Activated T-helper 17 cell treated with anti-CD3 and anti-CD28 coated beads, Interleukin-2, amount 50 U/mL, for 72 hours (primary cell): ENCODE measurements around the gene PARPBP. TPM values are rescaled to one million over a fixed set of nuclear protein-coding genes. Genes with fewer than 3 reads are reported as not detected.
"Not testable (repeated sequence)": the region's sequence is repeated elsewhere in the genome, so short reads cannot be mapped to it uniquely, and the experiment has no call there.

Experiments used
- ATAC-seq: fragments of 150-1000 bp; cut with Tn5 transposase; replicated peaks from 2 replicates; pipeline ENCODE4 v1.10.0; 2021; ENCODE audit warnings: mild to moderate bottlenecking, moderate library complexity
- H3K27ac Mint-ChIP-seq: one replicate; pipeline ENCODE4 v1.8.0; 2022; ENCODE audit warnings: mixed read lengths
- H3K27me3 Mint-ChIP-seq: one replicate; pipeline ENCODE4 v1.8.0; 2022; ENCODE audit warnings: mixed read lengths
- H3K36me3 Mint-ChIP-seq: one replicate; pipeline ENCODE4 v1.8.0; 2022; ENCODE audit warnings: low read depth, mild to moderate bottlenecking, mixed read lengths
- H3K4me1 Mint-ChIP-seq: one replicate; pipeline ENCODE4 v1.8.0; 2022; ENCODE audit warnings: mixed read lengths
- H3K4me3 Mint-ChIP-seq: one replicate; pipeline ENCODE4 v1.8.0; 2022; ENCODE audit warnings: mild to moderate bottlenecking, mixed read lengths
- H3K9me3 Mint-ChIP-seq: one replicate; pipeline ENCODE4 v1.8.0; 2022; ENCODE audit warnings: mixed read lengths
- total RNA-seq, 2 donors: library from RNA; stranded (reverse); gene quantifications; one replicate each; pipeline ENCODE4 v1.2.3, GENCODE V29; 2022

Gene PARPBP
- total RNA-seq, 2 donors from 2014 or later = 23.7 to 35.2 TPM

DNA sequence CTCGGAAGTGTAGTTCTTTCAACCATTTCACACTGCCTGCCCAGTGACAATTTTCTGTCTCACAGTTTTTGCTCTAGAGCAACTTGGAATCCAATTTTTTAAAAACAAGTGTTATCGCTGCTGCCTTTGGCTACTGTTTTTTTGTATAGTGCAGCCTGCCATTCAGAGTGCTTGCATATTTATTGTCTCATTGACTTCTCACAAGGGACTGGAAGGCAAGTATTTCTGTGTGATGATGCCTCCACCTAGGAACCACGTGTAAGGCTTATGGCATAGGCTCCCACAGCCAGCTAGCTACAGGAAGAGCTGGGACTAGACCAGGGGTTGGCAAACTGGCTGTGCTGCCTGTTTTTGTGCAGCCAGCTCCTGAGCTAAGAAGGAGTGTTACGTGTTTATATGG lies 903 bp downstream of the PARPBP start:
- peaks cover 39% of the 10 kb centered on the region for H3K36me3 Mint-ChIP-seq
- peak overlapping the region; percentile 88 for H3K27ac Mint-ChIP-seq
- peak overlapping the region; percentile 91 for H3K4me3 Mint-ChIP-seq
- no peaks in the 10 kb centered on the region for H3K9me3 Mint-ChIP-seq
- ATAC-seq = no peak
- H3K4me1 Mint-ChIP-seq = peaks cover 9% of the 10 kb centered on the region
- H3K27me3 Mint-ChIP-seq = no peaks in the 10 kb centered on the region

DNA sequence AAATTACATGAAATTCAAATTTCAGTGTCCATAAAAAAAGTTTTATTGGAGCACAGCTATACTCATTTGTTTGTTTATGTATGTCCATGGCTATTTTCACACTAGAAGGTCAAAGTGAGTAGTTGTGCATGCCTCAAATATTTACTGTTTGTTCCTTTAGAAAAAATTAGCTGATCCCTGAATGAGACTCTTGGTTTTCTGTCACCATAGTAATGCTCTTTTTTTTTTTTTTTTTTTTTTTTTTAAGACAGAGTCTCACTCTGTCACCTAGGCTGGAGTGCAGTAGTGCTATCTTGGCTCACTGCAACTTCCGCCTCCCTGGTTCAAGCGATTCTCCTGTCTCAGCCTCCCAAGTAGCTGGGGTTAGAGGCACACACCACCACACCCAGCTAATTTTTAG lies 1.3 kb downstream of the PARPBP start:
- not testable (repeated sequence) for H3K9me3 Mint-ChIP-seq, H3K4me1 Mint-ChIP-seq, H3K27me3 Mint-ChIP-seq, ATAC-seq
- H3K4me3 Mint-ChIP-seq = peak overlapping the region; percentile 91
- H3K27ac Mint-ChIP-seq = peak overlapping the region; percentile 88
- H3K36me3 Mint-ChIP-seq = peaks cover 39% of the 10 kb centered on the region

DNA sequence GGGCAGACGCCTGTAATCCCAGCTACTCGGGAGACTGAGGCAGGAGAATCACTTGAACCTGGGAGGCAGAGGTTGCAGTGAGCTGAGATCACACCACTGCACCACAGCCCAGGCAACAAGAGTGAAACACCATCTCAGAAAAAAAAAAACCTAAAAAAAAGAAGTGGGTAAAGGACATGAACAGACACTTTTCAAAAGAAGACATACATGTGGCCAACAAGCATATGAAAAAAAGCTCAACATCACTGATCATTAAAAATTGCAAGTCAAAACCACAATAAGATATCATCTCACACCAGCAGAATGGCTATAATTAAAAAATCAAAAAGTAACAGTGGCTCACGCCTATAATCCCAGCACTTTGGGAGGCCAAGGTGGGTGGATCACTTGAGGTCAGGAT lies 10.7 kb downstream of the PARPBP start:
- H3K27me3 Mint-ChIP-seq, H3K4me3 Mint-ChIP-seq, H3K9me3 Mint-ChIP-seq, H3K27ac Mint-ChIP-seq, ATAC-seq, H3K4me1 Mint-ChIP-seq: not testable (repeated sequence)
- H3K36me3 Mint-ChIP-seq = peaks cover 13% of the 10 kb centered on the region

DNA sequence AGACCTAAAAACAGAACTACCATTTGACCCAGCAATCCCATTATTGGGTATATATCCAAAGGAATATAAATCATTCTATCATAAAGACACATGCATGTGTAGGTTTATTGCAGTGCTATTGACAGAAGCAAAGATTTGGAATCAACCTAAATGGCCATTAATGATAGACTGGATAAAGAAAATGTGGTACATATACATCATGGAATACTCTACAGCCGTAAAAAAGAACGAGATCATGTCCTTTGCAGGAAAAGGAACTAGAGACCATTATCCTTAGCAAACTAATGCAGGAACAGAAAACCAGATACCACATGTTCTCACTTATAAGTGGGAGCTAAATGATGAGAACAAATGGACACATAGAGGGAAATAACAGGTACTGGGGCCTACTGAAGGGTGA lies 11.5 kb downstream of the PARPBP start:
- H3K9me3 Mint-ChIP-seq, H3K36me3 Mint-ChIP-seq, H3K27ac Mint-ChIP-seq, ATAC-seq, H3K27me3 Mint-ChIP-seq, H3K4me3 Mint-ChIP-seq, H3K4me1 Mint-ChIP-seq: not testable (repeated sequence)

DNA sequence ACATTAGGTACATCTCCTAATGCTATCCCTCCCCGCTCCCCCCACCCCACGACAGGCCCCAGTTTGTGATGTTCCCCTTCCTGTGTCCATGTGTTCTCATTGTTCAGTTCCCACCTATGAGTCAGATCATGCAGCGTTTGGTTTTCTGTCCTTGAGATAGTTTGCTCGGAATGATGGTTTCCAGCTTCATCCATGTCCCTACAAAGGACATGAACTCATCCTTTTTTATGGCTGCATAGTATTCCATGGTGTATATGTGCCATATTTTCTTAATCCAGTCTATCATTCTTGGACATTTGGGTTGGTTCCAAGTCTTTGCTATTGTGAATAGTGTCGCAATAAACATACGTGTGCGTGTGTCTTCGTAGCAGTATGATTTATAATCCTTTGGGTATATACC lies 17.6 kb downstream of the PARPBP start:
- H3K4me1 Mint-ChIP-seq, H3K27me3 Mint-ChIP-seq, H3K27ac Mint-ChIP-seq, H3K9me3 Mint-ChIP-seq, ATAC-seq, H3K4me3 Mint-ChIP-seq, H3K36me3 Mint-ChIP-seq: not testable (repeated sequence)

DNA sequence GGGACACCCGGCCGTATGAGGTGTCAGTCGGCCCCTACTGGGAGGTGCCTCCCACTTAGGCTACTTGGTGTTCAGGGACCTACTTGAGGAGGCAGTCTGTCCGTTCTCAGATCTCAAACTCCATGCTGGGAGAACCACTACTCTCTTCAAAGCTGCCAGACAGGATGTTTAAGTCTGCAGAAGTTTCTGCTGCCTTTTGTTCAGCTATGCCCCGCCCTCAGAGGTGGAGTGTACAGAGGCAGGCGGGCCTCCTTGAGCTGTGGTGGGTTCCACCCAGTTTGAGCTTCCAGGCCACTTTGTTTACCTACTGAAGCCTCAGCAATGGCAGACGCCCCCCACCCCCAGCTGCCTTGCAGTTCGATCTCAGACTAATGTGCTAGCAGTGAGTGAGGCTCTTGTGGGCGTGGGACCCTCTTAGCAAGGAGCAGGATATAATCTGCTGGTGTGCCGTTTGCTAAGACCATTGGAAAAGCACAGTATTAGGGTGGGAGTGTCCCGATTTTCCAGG lies 22.9 kb downstream of the PARPBP start:
- not testable (repeated sequence) for ATAC-seq, H3K27me3 Mint-ChIP-seq, H3K4me3 Mint-ChIP-seq, H3K27ac Mint-ChIP-seq, H3K4me1 Mint-ChIP-seq, H3K9me3 Mint-ChIP-seq, H3K36me3 Mint-ChIP-seq

DNA sequence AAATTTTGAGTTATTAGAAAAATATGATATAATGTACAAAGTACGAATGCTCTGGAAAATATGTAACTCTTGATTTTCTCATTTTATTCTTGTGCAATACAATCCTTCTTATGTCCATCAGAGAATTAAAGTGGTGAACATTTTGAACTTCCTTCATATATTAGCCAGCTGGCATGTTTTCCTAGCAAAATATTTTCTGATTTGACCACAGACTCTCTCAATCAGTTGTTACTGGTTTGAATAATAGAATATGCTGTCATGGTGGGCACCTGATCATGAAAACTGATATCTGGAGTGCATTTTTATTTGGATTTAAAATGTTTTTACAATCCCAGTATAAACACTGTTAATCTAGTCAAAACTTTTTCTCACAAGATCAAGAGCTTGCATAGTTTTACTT lies 24.2 kb downstream of the PARPBP start:
- H3K4me3 Mint-ChIP-seq = no peak overlapping the region
- H3K4me1 Mint-ChIP-seq = no peaks in the 10 kb centered on the region
- H3K9me3 Mint-ChIP-seq = no peaks in the 10 kb centered on the region
- H3K27ac Mint-ChIP-seq = no peak overlapping the region
- ATAC-seq = no peak
- H3K36me3 Mint-ChIP-seq = no peaks in the 10 kb centered on the region
- H3K27me3 Mint-ChIP-seq = no peaks in the 10 kb centered on the region

DNA sequence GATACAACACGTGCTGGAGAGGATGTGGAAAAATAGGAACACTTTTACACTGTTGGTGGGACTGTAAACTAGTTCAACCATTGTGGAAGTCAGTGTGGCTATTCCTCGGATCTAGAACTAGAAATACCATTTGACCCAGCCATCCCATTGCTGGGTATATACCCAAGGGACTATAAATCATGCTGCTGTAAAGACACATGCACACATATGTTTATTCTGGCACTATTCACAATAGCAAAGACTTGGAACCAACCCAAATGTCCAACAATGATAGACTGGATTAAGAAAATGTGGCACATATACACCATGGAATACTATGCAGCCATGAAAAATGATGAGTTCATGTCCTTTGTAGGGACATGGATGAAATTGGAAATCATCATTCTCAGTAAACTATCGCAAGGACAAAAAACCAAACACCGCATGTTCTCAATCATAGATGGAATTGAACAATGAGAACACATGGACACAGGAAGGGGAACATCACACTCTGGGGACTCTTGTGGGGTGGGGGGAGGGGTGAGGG lies 27.1 kb downstream of the PARPBP start:
- H3K27me3 Mint-ChIP-seq, H3K9me3 Mint-ChIP-seq, H3K4me1 Mint-ChIP-seq, H3K27ac Mint-ChIP-seq, ATAC-seq, H3K4me3 Mint-ChIP-seq, H3K36me3 Mint-ChIP-seq: not testable (repeated sequence)

DNA sequence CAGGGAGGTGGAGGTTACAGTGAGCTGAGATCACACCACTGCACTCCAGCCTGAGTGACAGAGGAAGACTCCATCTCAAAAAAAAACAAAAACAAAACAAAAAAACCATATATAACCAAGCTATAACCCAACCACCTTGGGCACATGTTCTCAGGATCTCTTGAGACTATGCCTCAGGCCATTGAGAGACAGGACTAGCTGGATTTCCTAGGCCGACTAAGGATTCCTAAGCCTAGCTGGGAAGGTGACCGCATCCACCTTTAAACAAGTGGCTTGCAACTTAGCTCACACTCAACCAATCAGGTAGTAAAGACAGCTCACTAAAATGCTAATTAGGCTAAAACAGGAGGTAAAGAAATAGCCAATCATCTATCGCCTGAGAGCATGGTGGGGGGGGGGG lies 35.2 kb downstream of the PARPBP start:
- not testable (repeated sequence) for H3K27me3 Mint-ChIP-seq, H3K36me3 Mint-ChIP-seq, ATAC-seq, H3K9me3 Mint-ChIP-seq, H3K4me3 Mint-ChIP-seq, H3K4me1 Mint-ChIP-seq, H3K27ac Mint-ChIP-seq

DNA sequence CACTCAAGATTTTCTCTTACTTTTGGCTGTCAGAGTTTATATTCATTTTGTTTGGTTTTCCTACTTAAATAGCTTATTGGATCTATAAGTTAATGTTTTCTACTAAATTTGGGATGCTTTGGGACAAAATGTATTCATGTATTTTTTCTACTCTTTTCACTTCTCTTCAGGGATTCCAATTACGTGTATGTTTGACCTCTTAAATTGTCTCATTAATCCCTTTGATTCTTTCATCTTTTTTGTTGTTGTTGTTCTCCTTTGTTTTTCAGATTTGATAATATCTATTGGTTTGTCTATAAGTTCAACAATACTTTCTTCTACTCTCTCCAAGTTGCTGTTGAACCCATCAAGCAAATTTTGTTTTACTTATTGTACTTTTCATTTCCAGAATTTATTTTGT lies 43.4 kb downstream of the PARPBP start:
- H3K27ac Mint-ChIP-seq = no peak overlapping the region
- H3K4me3 Mint-ChIP-seq = no peak overlapping the region
- ATAC-seq = no peak
- no peaks in the 10 kb centered on the region for H3K27me3 Mint-ChIP-seq
- H3K4me1 Mint-ChIP-seq = peaks cover 6% of the 10 kb centered on the region
- no peaks in the 10 kb centered on the region for H3K9me3 Mint-ChIP-seq
- no peaks in the 10 kb centered on the region for H3K36me3 Mint-ChIP-seq

DNA sequence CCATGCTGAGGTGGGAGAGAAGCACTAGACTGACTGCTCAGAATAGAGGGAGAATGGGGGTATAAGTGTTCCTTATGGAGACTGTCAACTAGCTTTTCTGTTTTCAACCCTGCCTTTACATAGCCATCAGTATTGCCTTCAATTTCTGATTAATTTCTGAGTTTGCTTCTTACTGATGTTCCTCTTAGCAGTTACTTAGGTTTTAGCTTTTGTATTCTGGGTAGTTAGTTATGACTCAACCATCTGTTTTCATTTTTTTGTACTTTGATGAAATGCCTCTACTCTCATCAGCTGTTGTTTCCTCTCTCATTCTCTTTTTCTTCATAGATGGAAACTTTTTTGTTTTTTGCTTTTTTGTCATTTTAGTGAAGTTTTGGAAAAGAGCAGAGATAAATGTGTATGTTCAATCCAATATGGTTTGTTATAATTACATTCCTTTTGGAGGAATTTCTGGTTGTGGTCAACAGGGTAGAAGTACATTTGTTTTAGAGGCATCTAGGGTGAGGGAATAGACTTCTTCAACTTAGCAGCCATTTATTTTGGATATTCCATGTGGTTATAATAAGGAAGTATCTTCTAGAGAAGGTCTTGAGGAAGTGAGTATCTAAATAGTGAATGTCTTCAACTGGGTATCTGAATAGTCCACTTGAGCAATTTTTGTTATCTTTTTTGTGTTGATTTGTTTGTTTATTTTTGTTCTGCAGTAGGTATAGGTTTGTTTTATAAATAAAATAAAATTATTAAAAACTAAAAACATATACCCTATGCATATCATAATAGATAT lies 48.0 kb downstream of the PARPBP start:
- peak overlapping the region; percentile 64 for H3K27ac Mint-ChIP-seq
- H3K27me3 Mint-ChIP-seq = no peaks in the 10 kb centered on the region
- H3K9me3 Mint-ChIP-seq = no peaks in the 10 kb centered on the region
- no peak overlapping the region for H3K4me3 Mint-ChIP-seq
- H3K4me1 Mint-ChIP-seq = peaks cover 6% of the 10 kb centered on the region
- peak; percentile 87 for ATAC-seq
- no peaks in the 10 kb centered on the region for H3K36me3 Mint-ChIP-seq

DNA sequence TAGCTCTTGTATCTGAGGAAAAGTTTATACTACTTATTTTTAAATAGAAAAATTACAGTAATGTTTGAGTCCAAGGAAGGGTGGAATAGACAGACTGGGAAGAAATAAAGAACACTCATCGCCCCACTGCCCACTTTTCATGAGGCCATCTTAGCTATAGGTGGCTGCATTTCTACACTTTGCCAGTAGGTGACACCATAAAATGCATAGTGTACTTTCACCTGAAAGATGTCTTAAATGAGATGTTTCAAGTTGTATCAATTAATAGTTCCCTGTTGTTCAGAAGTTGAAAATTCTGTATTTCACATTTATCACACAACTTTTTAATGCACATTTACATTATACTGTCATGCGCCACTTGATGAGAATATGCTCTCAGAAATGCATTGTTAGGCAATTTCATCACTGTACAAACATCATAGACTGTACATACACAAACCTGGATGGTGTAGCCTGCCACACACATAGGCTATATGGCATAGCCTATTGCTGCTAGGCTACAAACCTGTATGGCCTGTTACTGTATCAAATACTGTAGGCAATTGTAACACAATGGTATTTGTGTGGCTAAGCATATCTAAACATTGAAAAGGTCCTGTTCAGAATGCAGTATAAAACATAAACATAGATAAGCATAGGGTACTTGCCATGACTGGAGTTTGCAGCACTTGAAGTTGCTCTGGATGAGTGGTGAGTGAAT lies 50.1 kb downstream of the PARPBP start:
- peak; percentile 45 for ATAC-seq
- H3K4me1 Mint-ChIP-seq = peaks cover 6% of the 10 kb centered on the region
- H3K27ac Mint-ChIP-seq = no peak overlapping the region
- H3K9me3 Mint-ChIP-seq = no peaks in the 10 kb centered on the region
- no peak overlapping the region for H3K4me3 Mint-ChIP-seq
- no peaks in the 10 kb centered on the region for H3K36me3 Mint-ChIP-seq
- H3K27me3 Mint-ChIP-seq = no peaks in the 10 kb centered on the region

DNA sequence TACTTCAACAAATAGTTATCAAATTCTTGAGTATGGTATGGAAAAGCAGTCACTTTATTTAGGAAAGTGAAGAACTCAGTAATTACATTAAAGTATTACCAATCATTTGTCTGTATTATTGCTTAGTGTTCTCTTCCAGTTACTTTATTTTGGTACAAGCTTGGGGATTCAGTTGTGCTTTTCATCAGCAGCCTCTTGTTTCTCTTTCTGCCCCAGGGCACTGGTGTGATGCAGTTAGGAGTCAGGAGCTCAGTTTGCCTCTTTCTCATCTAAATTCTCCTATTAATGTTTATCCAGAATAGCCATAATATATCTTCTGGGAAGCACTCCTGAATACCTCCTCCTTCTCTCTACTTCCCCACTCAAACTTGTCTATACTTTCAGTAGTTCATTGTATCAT lies 52.0 kb downstream of the PARPBP start:
- Mint-ChIP-seq H3K27me3 (no peaks in the 10 kb centered on the region), H3K4me3 (no peak overlapping the region), H3K4me1 (peaks cover 6% of the 10 kb centered on the region), H3K9me3 (no peaks in the 10 kb centered on the region), H3K27ac (no peak overlapping the region), H3K36me3 (no peaks in the 10 kb centered on the region)
- no peak for ATAC-seq

DNA sequence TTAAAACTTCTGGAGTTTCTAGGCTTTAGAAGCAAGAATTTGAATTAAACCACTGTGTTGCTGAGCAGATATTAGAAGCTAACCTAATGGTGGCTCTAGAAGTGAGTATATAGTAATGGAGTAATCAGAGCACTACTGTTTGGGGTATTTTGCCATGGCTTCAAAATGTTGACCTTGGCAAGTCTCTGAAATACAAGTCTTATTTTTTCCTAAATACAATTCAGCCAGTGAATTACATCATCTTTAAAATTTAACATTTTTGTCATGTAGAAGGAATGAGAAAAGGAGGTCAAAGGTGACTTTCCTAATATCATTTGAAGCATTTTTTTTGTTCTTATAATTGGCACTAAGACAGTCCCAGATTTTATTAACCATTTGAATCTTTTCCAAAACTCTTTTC lies 52.5 kb downstream of the PARPBP start:
- peaks cover 6% of the 10 kb centered on the region for H3K4me1 Mint-ChIP-seq
- no peak for ATAC-seq
- no peaks in the 10 kb centered on the region for H3K9me3 Mint-ChIP-seq
- no peaks in the 10 kb centered on the region for H3K36me3 Mint-ChIP-seq
- H3K27me3 Mint-ChIP-seq = no peaks in the 10 kb centered on the region
- no peak overlapping the region for H3K4me3 Mint-ChIP-seq
- no peak overlapping the region for H3K27ac Mint-ChIP-seq

DNA sequence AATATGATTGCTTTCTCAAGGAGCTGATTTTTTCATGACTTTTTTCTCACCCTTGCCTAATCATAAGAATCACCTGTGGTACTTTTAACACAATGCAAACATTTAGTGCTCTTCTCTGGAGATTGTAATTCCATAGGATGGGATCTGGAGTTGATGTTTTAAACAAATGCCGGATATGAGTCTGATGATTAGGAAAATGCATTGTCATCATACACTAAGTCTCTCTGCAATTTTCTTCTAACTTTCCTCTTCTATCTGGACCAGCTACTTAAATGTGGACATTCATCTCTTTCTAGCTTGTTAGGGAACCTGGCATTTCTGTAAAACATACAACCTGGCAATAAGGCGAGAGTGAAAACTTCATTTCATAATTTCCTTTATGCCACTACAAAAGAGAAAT lies 54.1 kb downstream of the PARPBP start:
- Mint-ChIP-seq H3K9me3 (no peaks in the 10 kb centered on the region), H3K36me3 (no peaks in the 10 kb centered on the region), H3K4me3 (no peak overlapping the region), H3K27ac (no peak overlapping the region), H3K27me3 (no peaks in the 10 kb centered on the region), H3K4me1 (no peaks in the 10 kb centered on the region)
- no peak for ATAC-seq
